HEK293 (cell line): Measurements from ENCODE around the gene TBC1D24.

Source experiments
- CTCF ChIA-PET: fragments of 350-600 bp; formaldehyde crosslinking; extraction: SDS; loops from one replicate; lab custom pipeline; 2021; ENCODE audit warnings: antibody characterized with exemption; lab: Yijun Ruan, JAX
- POLR2A ChIA-PET: fragments of 300-600 bp; formaldehyde crosslinking; extraction: SDS; loops from one replicate; lab custom pipeline; 2020; ENCODE audit warnings: antibody characterized with exemption, inconsistent platforms; lab: Yijun Ruan, JAX
- H3K27ac ChIP-seq: fragments of 200-500 bp; sonication (Bioruptor generic); 2 replicates; pipeline ENCODE4 v1.5.1; 2014; ENCODE audit warnings: low read depth, low read length, control low read depth, inconsistent platforms; ENCODE audit errors: extremely low read depth
- H3K36me3 ChIP-seq, 2 experiments: fragments of 200-500 bp in 1 of 2; sonication (Bioruptor generic) in 1 of 2; 1 replicate in 1 of 2; 2 replicates in 1 of 2; pipeline ENCODE4 v1.5.1; 2014 to 2017; ENCODE audit warnings: inconsistent platforms in 2 of 2, low read length in 2 of 2; ENCODE audit not compliant: control insufficient read depth in 2 of 2, insufficient read depth in 1 of 2
- H3K4me1 ChIP-seq: fragments of 200-500 bp; sonication (Bioruptor generic); 2 replicates; pipeline ENCODE4 v1.5.1; 2014; ENCODE audit warnings: mild to moderate bottlenecking, low read length, inconsistent platforms; ENCODE audit not compliant: control insufficient read depth, insufficient read depth
- H3K4me3 ChIP-seq: 2 replicates; pipeline ENCODE4 v1.5.1; 2011; ENCODE audit warnings: low read depth, mild to moderate bottlenecking, control low read depth, low read length, moderate library complexity
- H3K9me3 ChIP-seq: fragments of 200-500 bp; sonication (Bioruptor generic); 2 replicates; pipeline ENCODE4 v1.5.1; 2014; ENCODE audit warnings: low read depth, low read length, inconsistent platforms; ENCODE audit not compliant: control insufficient read depth, insufficient read depth
- GLI2 ChIP-seq: fragments of 450-650 bp; formaldehyde crosslinking; IDR thresholded peaks from 2 replicates; pipeline ENCODE4; 2017; ENCODE audit warnings: missing biosample characterization, missing genetic modification characterization, low read depth, borderline replicate concordance
- GLIS1 ChIP-seq: fragments of 450-650 bp; formaldehyde crosslinking; IDR thresholded peaks from 2 replicates; pipeline ENCODE4 v1.5.1; 2016; ENCODE audit warnings: missing biosample characterization, missing genetic modification characterization
- KLF7 ChIP-seq: fragments of 450-650 bp; formaldehyde crosslinking; IDR thresholded peaks from 2 replicates; pipeline ENCODE4 v1.5.1; 2016; ENCODE audit warnings: missing biosample characterization, missing genetic modification characterization, borderline replicate concordance
- OSR2 ChIP-seq: fragments of 450-650 bp; formaldehyde crosslinking; IDR thresholded peaks from 2 replicates; pipeline ENCODE4 v1.5.1; 2016; ENCODE audit warnings: missing biosample characterization, missing genetic modification characterization
- REPIN1 ChIP-seq: fragments of 450-650 bp; formaldehyde crosslinking; IDR thresholded peaks from 2 replicates; pipeline ENCODE4 v1.5.1; 2017; ENCODE audit warnings: missing biosample characterization, missing genetic modification characterization, low read depth
- SCRT2 ChIP-seq: fragments of 450-650 bp; formaldehyde crosslinking; IDR thresholded peaks from 2 replicates; pipeline ENCODE4 v1.5.1; 2016; ENCODE audit warnings: missing biosample characterization, missing genetic modification characterization
- SP2 ChIP-seq: fragments of 450-650 bp; formaldehyde crosslinking; IDR thresholded peaks from 2 replicates; pipeline ENCODE4 v1.5.1; 2016; ENCODE audit warnings: missing biosample characterization, missing genetic modification characterization
- SP3 ChIP-seq: fragments of 450-650 bp; formaldehyde crosslinking; IDR thresholded peaks from 2 replicates; pipeline ENCODE4 v1.5.1; 2016; ENCODE audit warnings: missing biosample characterization, missing genetic modification characterization
- ZBTB20 ChIP-seq: fragments of 450-650 bp; formaldehyde crosslinking; IDR thresholded peaks from 2 replicates; pipeline ENCODE4 v1.5.1; 2016; ENCODE audit warnings: missing biosample characterization, missing genetic modification characterization
- ZBTB8A ChIP-seq: fragments of 450-650 bp; formaldehyde crosslinking; IDR thresholded peaks from 2 replicates; pipeline ENCODE4 v1.5.1; 2016; ENCODE audit warnings: missing biosample characterization, missing genetic modification characterization
- ZFHX2 ChIP-seq: fragments of 450-650 bp; formaldehyde crosslinking; conservative IDR thresholded peaks from 2 replicates; pipeline ENCODE4 v1.5.1; 2016; ENCODE audit warnings: missing biosample characterization, missing genetic modification characterization
- ZIC2 ChIP-seq: fragments of 450-650 bp; formaldehyde crosslinking; IDR thresholded peaks from 2 replicates; pipeline ENCODE4 v1.5.1; 2016; ENCODE audit warnings: missing biosample characterization, missing genetic modification characterization
- ZNF341 ChIP-seq: fragments of 450-650 bp; formaldehyde crosslinking; IDR thresholded peaks from 2 replicates; pipeline ENCODE4; 2016; ENCODE audit warnings: low read depth, missing biosample characterization, missing genetic modification characterization
- ZNF510 ChIP-seq: fragments of 450-650 bp; formaldehyde crosslinking; IDR thresholded peaks from 2 replicates; pipeline ENCODE4 v1.5.1; 2018; ENCODE audit warnings: mild to moderate bottlenecking, missing genetic modification characterization, missing biosample characterization; ENCODE audit not compliant: insufficient replicate concordance
- ZNF558 ChIP-seq: fragments of 450-650 bp; formaldehyde crosslinking; IDR thresholded peaks from 2 replicates; pipeline ENCODE4 v1.5.1; 2016; ENCODE audit warnings: missing biosample characterization, missing genetic modification characterization
- ZNF571 ChIP-seq: fragments of 450-650 bp; formaldehyde crosslinking; IDR thresholded peaks from 2 replicates; pipeline ENCODE4 v1.5.0; 2017; ENCODE audit warnings: missing biosample characterization, missing genetic modification characterization
- ZNF629 ChIP-seq: fragments of 450-650 bp; formaldehyde crosslinking; IDR thresholded peaks from 2 replicates; pipeline ENCODE4 v1.5.1; 2017; ENCODE audit warnings: missing biosample characterization, missing genetic modification characterization
- ZNF654 ChIP-seq: fragments of 450-650 bp; formaldehyde crosslinking; IDR thresholded peaks from 2 replicates; pipeline ENCODE4 v1.5.1; 2016; ENCODE audit warnings: low read depth, missing biosample characterization, missing genetic modification characterization
- ZNF660 ChIP-seq: fragments of 450-650 bp; IDR thresholded peaks from 2 replicates; pipeline ENCODE4 v1.5.1; 2018; ENCODE audit warnings: missing biosample characterization, mild to moderate bottlenecking, missing genetic modification characterization
- ZNF677 ChIP-seq: fragments of 450-650 bp; IDR thresholded peaks from 2 replicates; pipeline ENCODE4 v1.5.0; 2018; ENCODE audit warnings: missing biosample characterization, mild to moderate bottlenecking, missing genetic modification characterization, moderate library complexity
- ZXDB ChIP-seq: fragments of 450-650 bp; formaldehyde crosslinking; IDR thresholded peaks from 2 replicates; pipeline ENCODE4 v1.5.1; 2016; ENCODE audit warnings: missing biosample characterization, missing genetic modification characterization
- TF ChIP-seq, protein P1 (sequence below): fragments of 450-650 bp; formaldehyde crosslinking; IDR thresholded peaks from 2 replicates; pipeline ENCODE4 v1.5.1; 2017; ENCODE audit warnings: missing biosample characterization, missing genetic modification characterization
- TF ChIP-seq, protein P2 (sequence below): fragments of 450-650 bp; formaldehyde crosslinking; IDR thresholded peaks from 2 replicates; pipeline ENCODE4 v1.5.1; 2016; ENCODE audit warnings: missing biosample characterization, missing genetic modification characterization
- TF ChIP-seq, protein P3 (sequence below): fragments of 450-650 bp; formaldehyde crosslinking; IDR thresholded peaks from 2 replicates; pipeline ENCODE4 v1.5.1; 2016; ENCODE audit warnings: missing biosample characterization, missing genetic modification characterization
- TF ChIP-seq, protein P4 (sequence below): fragments of 450-650 bp; formaldehyde crosslinking; IDR thresholded peaks from 2 replicates; pipeline ENCODE4 v1.5.1; 2016; ENCODE audit warnings: missing biosample characterization, missing genetic modification characterization
- TF ChIP-seq, protein P5 (sequence below): fragments of 450-650 bp; formaldehyde crosslinking; IDR thresholded peaks from 2 replicates; pipeline ENCODE4; 2016; ENCODE audit warnings: missing biosample characterization, missing genetic modification characterization

The TBC1D24 gene

DNA sequence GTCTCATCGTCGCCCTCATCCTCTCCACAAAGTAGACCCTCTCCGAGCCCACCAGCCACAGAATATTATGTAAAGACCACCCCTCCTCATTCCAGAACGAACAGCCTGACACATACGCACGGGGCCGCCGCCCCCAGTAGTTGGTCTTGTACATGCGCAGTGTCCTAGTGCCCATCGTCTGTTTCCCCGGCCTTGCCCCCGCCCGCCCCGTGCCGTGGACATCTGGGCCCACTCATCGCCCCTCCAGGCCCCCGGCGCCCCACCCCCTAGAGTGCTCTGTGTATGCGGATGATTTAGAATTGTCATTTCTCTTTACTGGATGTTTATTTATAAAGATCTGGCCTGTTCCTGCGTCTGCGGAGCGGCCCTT lies 44.8 kb downstream of the TBC1D24 start:
- H3K4me1 ChIP-seq: peaks cover 3% of the 10 kb centered on the region
- peak overlapping the region; percentile 20; the same call in 1 of the 2 replicates for H3K4me3 ChIP-seq
- H3K27ac ChIP-seq: peak overlapping the region; percentile 41; the same call in 1 of the 2 replicates
- POLR2A ChIA-PET: interaction anchor here (0.5 to 2.6 kb wide), 8 partner anchors 10 to 364 kb away, joined by 3 to 25 read pairs (median 3); partner anchors contain the start of genes CEMP1, ECI1, PDPK1 and TEDC2
- H3K36me3 ChIP-seq: peaks cover 0 to 62% of the 10 kb centered on the region in 2 experiments; a peak in 2 of 3 replicates
- TF ChIP-seq KLF7 (tag by site-specific recombination) (no peak), ZFHX2 (tag by site-specific recombination) (no peak), SP2 (tag by site-specific recombination) (no peak), ZBTB8A (tag by site-specific recombination) (0 out of 2 replicates have a peak, but pooled peaks have one; percentile 9), ZNF677 (tag by site-specific recombination) (no peak), OSR2 (tag by site-specific recombination) (no peak)
- TF ChIP-seq, protein P1, sequence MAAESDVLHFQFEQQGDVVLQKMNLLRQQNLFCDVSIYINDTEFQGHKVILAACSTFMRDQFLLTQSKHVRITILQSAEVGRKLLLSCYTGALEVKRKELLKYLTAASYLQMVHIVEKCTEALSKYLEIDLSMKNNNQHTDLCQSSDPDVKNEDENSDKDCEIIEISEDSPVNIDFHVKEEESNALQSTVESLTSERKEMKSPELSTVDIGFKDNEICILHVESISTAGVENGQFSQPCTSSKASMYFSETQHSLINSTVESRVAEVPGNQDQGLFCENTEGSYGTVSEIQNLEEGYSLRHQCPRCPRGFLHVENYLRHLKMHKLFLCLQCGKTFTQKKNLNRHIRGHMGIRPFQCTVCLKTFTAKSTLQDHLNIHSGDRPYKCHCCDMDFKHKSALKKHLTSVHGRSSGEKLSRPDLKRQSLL (tag by site-specific recombination): no peak
- H3K9me3 ChIP-seq: no peaks in the 10 kb centered on the region
- CTCF ChIA-PET: interaction anchor here (0.6 kb wide), 1 partner anchor 304 kb away, joined by 3 read pairs; no protein-coding TSS in a partner anchor

DNA sequence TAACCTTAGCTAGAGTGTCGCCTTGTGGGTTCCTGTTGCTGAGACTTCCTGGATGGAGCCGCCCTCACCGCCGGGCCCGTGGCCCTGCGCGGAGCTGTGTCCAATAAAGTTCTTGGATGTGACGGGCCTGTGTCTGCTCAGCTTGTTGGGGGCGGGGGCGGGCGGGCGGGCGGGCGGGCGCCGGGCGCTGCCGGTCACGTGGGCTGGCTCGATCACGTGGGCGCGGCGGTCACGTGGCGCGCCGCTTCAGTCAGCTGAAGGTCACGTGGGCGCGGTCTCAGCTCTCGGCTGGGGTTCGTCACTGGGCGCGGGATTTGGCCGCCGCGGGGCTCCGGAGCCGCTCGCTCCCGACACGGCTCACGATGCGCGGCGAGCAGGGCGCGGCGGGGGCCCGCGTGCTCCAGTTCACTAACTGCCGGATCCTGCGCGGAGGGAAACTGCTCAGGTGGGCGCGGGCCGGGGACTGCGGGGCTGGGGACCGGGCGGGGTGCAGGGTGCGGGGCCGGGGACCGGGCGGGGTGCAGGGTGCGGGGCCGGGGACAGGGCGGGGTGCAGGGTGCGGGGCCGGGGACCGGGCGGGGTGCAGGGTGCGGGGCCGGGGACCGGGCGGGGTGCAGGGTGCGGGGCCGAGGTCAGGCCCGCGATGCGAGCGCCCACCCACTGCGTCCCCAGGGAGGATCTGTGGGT lies 45.3 kb downstream of the TBC1D24 start, which contains the start of gene AMDHD2:
Gene AMDHD2, plus strand, starts transcription at position 275 of the 687 bp plus-strand sequence. Its CDS starts 88 bp downstream, at position 363.
- ChIA-PET CTCF (interaction anchor here (0.6 kb wide), 1 partner anchor 17 kb away, joined by 3 read pairs; no protein-coding TSS in a partner anchor), POLR2A (interaction anchor here (0.5 to 2.6 kb wide), 10 partner anchors 9 to 365 kb away, joined by 3 to 25 read pairs (median 3); partner anchors contain the start of genes CEMP1, ECI1, PDPK1 and TBC1D24)
- H3K9me3 ChIP-seq: no peaks in the 10 kb centered on the region
- peaks cover 3% of the 10 kb centered on the region for H3K4me1 ChIP-seq
- peak within 1 kb of the TSS; percentile 41; the same call in 1 of the 2 replicates for H3K27ac ChIP-seq
- H3K36me3 ChIP-seq: peaks cover 0 to 67% of the 10 kb centered on the region in 2 experiments; a peak in 2 of 3 replicates
- peak within 1 kb of the TSS; percentile 68 for H3K4me3 ChIP-seq
- TF ChIP-seq ZNF571 (tag by site-specific recombination) (no peak), ZNF660 (tag by site-specific recombination) (peak; percentile 31; the same call in 1 of the 2 replicates), ZBTB20 (tag by site-specific recombination) (peak; percentile 33; the same call in 1 of the 2 replicates), ZFHX2 (tag by site-specific recombination) (no peak), ZXDB (tag by site-specific recombination) (0 out of 2 replicates have a peak, but pooled peaks have one; percentile 31), ZNF558 (tag by site-specific recombination) (no peak), REPIN1 (no peak), ZNF629 (tag by site-specific recombination) (no peak), SP2 (tag by site-specific recombination) (peak; percentile 60), SCRT2 (tag by site-specific recombination) (0 out of 2 replicates have a peak, but pooled peaks have one; percentile 21), ZNF341 (tag by site-specific recombination) (no peak), ZNF510 (tag by site-specific recombination) (no peak), GLI2 (tag by site-specific recombination) (no peak), GLIS1 (tag by site-specific recombination) (peak; percentile 37; the same call in 1 of the 2 replicates), ZIC2 (tag by site-specific recombination) (peak; percentile 52; the same call in 1 of the 2 replicates), ZNF654 (no peak), SP3 (tag by site-specific recombination) (0 out of 2 replicates have a peak, but pooled peaks have one; percentile 13)
- TF ChIP-seq, protein P2, sequence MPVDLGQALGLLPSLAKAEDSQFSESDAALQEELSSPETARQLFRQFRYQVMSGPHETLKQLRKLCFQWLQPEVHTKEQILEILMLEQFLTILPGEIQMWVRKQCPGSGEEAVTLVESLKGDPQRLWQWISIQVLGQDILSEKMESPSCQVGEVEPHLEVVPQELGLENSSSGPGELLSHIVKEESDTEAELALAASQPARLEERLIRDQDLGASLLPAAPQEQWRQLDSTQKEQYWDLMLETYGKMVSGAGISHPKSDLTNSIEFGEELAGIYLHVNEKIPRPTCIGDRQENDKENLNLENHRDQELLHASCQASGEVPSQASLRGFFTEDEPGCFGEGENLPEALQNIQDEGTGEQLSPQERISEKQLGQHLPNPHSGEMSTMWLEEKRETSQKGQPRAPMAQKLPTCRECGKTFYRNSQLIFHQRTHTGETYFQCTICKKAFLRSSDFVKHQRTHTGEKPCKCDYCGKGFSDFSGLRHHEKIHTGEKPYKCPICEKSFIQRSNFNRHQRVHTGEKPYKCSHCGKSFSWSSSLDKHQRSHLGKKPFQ (tag by site-specific recombination): no peak
- TF ChIP-seq, protein P3, sequence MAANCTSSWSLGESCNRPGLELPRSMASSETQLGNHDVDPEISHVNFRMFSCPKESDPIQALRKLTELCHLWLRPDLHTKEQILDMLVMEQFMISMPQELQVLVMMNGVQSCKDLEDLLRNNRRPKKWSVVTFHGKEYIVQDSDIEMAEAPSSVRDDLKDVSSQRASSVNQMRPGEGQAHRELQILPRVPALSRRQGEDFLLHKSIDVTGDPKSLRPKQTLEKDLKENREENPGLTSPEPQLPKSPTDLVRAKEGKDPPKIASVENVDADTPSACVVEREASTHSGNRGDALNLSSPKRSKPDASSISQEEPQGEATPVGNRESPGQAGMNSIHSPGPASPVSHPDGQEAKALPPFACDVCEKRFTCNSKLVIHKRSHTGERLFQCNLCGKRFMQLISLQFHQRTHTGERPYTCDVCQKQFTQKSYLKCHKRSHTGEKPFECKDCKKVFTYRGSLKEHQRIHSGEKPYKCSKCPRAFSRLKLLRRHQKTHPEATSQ (tag by site-specific recombination): 0 out of 2 replicates have a peak, but pooled peaks have one; percentile 52
- TF ChIP-seq, protein P4, sequence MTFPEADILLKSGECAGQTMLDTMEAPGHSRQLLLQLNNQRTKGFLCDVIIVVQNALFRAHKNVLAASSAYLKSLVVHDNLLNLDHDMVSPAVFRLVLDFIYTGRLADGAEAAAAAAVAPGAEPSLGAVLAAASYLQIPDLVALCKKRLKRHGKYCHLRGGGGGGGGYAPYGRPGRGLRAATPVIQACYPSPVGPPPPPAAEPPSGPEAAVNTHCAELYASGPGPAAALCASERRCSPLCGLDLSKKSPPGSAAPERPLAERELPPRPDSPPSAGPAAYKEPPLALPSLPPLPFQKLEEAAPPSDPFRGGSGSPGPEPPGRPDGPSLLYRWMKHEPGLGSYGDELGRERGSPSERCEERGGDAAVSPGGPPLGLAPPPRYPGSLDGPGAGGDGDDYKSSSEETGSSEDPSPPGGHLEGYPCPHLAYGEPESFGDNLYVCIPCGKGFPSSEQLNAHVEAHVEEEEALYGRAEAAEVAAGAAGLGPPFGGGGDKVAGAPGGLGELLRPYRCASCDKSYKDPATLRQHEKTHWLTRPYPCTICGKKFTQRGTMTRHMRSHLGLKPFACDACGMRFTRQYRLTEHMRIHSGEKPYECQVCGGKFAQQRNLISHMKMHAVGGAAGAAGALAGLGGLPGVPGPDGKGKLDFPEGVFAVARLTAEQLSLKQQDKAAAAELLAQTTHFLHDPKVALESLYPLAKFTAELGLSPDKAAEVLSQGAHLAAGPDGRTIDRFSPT: no peak
- TF ChIP-seq, protein P5, sequence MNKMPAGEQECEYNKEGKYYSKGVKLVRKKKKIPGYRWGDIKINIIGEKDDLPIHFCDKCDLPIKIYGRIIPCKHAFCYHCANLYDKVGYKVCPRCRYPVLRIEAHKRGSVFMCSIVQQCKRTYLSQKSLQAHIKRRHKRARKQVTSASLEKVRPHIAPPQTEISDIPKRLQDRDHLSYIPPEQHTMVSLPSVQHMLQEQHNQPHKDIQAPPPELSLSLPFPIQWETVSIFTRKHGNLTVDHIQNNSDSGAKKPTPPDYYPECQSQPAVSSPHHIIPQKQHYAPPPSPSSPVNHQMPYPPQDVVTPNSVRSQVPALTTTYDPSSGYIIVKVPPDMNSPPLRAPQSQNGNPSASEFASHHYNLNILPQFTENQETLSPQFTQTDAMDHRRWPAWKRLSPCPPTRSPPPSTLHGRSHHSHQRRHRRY: no peak
